Lower lobe of right lung (tissue), 2 donors: Measurements from ENCODE around the gene INPP4B. TPM values are rescaled to one million over a fixed set of nuclear protein-coding genes. Genes with fewer than 3 reads are reported as not detected.

Experiments
- ATAC-seq, 2 donors: fragments of 200-7000 bp; cut with Tn5 transposase; one replicate each; pipeline ENCODE4 v1.9.1; 2020 to 2022; ENCODE audit warnings: mild to moderate bottlenecking in 2 of 2, moderate library complexity in 2 of 2
- DNase-seq: peaks from one replicate; pipeline ENCODE4 v3.0.0-alpha.2; 2020
- H3K27ac ChIP-seq: fragments of 200-600 bp; one replicate; pipeline ENCODE4 v1.8.0; 2022
- H3K27me3 ChIP-seq: fragments of 200-600 bp; one replicate; pipeline ENCODE4 v1.8.0; 2022; ENCODE audit warnings: low read depth
- H3K36me3 ChIP-seq: fragments of 200-600 bp; one replicate; pipeline ENCODE4 v1.8.0; 2022; ENCODE audit warnings: mild to moderate bottlenecking
- H3K4me1 ChIP-seq: fragments of 200-600 bp; one replicate; pipeline ENCODE4 v1.8.0; 2022
- H3K4me3 ChIP-seq: fragments of 200-600 bp; one replicate; pipeline ENCODE4 v1.8.0; 2022; ENCODE audit warnings: mild to moderate bottlenecking
- H3K9me3 ChIP-seq: fragments of 200-600 bp; one replicate; pipeline ENCODE4 v1.8.0; 2022
- CTCF ChIP-seq: fragments of 200-600 bp; IDR thresholded peaks from one replicate; pipeline ENCODE4 v1.8.0; 2022; ENCODE audit warnings: antibody characterized with exemption, mild to moderate bottlenecking
- intact Hi-C: fragments of 100-400 bp; cut with DNase I; formaldehyde crosslinking; loops from one replicate; pipeline ENCODE4 v1.11.0; 2022
- total RNA-seq: library from RNA; stranded (reverse); fragmentation: NEBNext Ultra II Directional; extraction: Animal tissue kit (Norgen Biotek cat#: 25700); gene quantifications from one replicate; pipeline ENCODE4 v1.2.1, GENCODE V29; 2021
- donor health status: DM: no; HTN: yes; CAD: no; lungs with severe emphysema.

INPP4B gene
- total RNA-seq, 1 donor from 2014 or later = 12.1 TPM

GRCh38 chr4:142881331-142881730 lies 35.2 kb upstream of the INPP4B start:
- Histone ChIP-seq H3K27ac (no peak overlapping the region), H3K27me3 (no peaks in the 10 kb centered on the region), H3K4me3 (no peak overlapping the region), H3K9me3 (no peaks in the 10 kb centered on the region), H3K4me1 (no peaks in the 10 kb centered on the region), H3K36me3 (no peaks in the 10 kb centered on the region)
- ATAC-seq (no peak), DNase-seq (no peak)
- intact Hi-C loops = no loop called here
- TF ChIP-seq CTCF = no peak

GRCh38 chr4:142875117-142875516 lies 29.0 kb upstream of the INPP4B start:
- Histone ChIP-seq H3K4me3 (no peak overlapping the region), H3K27me3 (no peaks in the 10 kb centered on the region), H3K27ac (no peak overlapping the region), H3K36me3 (no peaks in the 10 kb centered on the region), H3K9me3 (no peaks in the 10 kb centered on the region), H3K4me1 (no peaks in the 10 kb centered on the region)
- intact Hi-C loops = no loop called here
- TF ChIP-seq CTCF = no peak
- DNase-seq = no peak
- ATAC-seq = no peak

- no peak for ATAC-seq
- Histone ChIP-seq H3K9me3 (no peaks in the 10 kb centered on the region), H3K36me3 (no peaks in the 10 kb centered on the region), H3K27me3 (no peaks in the 10 kb centered on the region), H3K4me1 (no peaks in the 10 kb centered on the region), H3K4me3 (no peak overlapping the region), H3K27ac (no peak overlapping the region)
- intact Hi-C loops = no loop called here
- TF ChIP-seq CTCF = no peak
- DNase-seq = no peak
These were observed 28.6 kb upstream of the INPP4B start for GRCh38 chr4:142874684-142875083.

GRCh38 chr4:142866685-142867084 lies 20.6 kb upstream of the INPP4B start:
- no peaks in the 10 kb centered on the region for H3K4me1 ChIP-seq
- H3K9me3 ChIP-seq = no peaks in the 10 kb centered on the region
- no peak for TF ChIP-seq CTCF
- ATAC-seq = no peak
- H3K36me3 ChIP-seq = no peaks in the 10 kb centered on the region
- H3K27me3 ChIP-seq = no peaks in the 10 kb centered on the region
- H3K4me3 ChIP-seq = no peak overlapping the region
- DNase-seq = no peak
- no peak overlapping the region for H3K27ac ChIP-seq
- intact Hi-C loops = no loop called here

- intact Hi-C loops = no loop called here
- ATAC-seq (no peak), DNase-seq (no peak)
- Histone ChIP-seq H3K4me1 (no peaks in the 10 kb centered on the region), H3K9me3 (no peaks in the 10 kb centered on the region), H3K27me3 (no peaks in the 10 kb centered on the region), H3K4me3 (no peak overlapping the region), H3K27ac (no peak overlapping the region), H3K36me3 (no peaks in the 10 kb centered on the region)
- TF ChIP-seq CTCF = no peak
These were observed 15.2 kb upstream of the INPP4B start for GRCh38 chr4:142861351-142861750.

GRCh38 chr4:142858965-142859364 lies 12.9 kb upstream of the INPP4B start:
- Histone ChIP-seq H3K4me3 (no peak overlapping the region), H3K4me1 (no peaks in the 10 kb centered on the region), H3K9me3 (no peaks in the 10 kb centered on the region), H3K27me3 (no peaks in the 10 kb centered on the region), H3K27ac (no peak overlapping the region), H3K36me3 (no peaks in the 10 kb centered on the region)
- DNase-seq = no peak
- intact Hi-C loops = no loop called here
- TF ChIP-seq CTCF = no peak
- ATAC-seq = no peak
